Keratinocyte (primary cell): ENCODE data around the gene ZNF619.

Experiments used
- EZH2 ChIP-seq: IDR thresholded peaks from one replicate; pipeline ENCODE4 v1.6.1; 2012; ENCODE audit warnings: inconsistent platforms, mild to moderate bottlenecking, low read length, moderate library complexity
- TF ChIP-seq, protein P1 (sequence below), 3 experiments: IDR thresholded peaks in 1 of 3; conservative IDR thresholded peaks in 1 of 3; optimal IDR thresholded peaks in 1 of 3; 2 replicates in 2 of 3; 3 replicates in 1 of 3; pipeline versions ENCODE3 to v1.5.1; 2011; ENCODE audit warnings: low read length in 3 of 3, mild to moderate bottlenecking in 3 of 3, moderate library complexity in 2 of 3, control low read depth in 1 of 3, inconsistent platforms in 1 of 3; ENCODE audit not compliant: insufficient read depth in 2 of 3; ENCODE audit errors: extremely low read depth in 1 of 3

DNA sequence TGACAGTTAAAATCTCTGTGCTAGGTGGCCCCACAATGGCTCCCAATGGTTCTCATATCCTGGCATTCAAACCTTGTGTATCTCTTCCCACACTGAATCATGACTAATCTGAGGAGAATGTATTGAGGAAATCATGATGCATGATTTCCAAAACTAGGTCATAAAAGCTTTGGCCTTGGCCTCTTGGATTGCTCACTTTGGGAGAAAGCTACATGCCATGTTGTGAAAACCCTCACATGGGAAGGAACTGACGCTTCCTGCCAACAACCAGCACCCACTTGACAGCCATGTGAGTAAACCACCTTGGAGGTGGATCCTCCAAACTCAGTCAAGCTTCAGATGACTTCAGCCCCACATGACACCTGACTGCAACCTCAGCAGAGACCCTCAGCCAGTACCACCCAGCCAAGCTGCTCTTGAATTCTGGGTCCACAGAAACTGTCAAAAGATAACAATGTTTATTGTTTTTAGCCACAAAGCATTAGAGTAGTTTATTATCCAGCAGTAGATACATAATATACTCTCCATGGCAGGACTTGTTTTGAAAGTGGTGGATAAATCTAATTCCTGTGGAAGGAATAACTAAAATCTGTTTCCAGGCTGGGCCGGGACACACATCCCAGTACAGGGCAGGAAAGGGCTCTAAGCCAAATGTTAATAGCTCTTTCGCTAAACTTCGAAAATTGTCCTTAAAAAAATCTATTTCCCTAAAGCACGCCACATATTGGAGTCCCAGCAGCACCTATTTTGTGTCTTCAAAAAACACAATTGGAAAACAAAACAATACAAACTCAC is 27.9 kb downstream of the ZNF619 start:
- TF ChIP-seq, protein P1, sequence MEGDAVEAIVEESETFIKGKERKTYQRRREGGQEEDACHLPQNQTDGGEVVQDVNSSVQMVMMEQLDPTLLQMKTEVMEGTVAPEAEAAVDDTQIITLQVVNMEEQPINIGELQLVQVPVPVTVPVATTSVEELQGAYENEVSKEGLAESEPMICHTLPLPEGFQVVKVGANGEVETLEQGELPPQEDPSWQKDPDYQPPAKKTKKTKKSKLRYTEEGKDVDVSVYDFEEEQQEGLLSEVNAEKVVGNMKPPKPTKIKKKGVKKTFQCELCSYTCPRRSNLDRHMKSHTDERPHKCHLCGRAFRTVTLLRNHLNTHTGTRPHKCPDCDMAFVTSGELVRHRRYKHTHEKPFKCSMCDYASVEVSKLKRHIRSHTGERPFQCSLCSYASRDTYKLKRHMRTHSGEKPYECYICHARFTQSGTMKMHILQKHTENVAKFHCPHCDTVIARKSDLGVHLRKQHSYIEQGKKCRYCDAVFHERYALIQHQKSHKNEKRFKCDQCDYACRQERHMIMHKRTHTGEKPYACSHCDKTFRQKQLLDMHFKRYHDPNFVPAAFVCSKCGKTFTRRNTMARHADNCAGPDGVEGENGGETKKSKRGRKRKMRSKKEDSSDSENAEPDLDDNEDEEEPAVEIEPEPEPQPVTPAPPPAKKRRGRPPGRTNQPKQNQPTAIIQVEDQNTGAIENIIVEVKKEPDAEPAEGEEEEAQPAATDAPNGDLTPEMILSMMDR (optimal IDR thresholded peaks at IDR 0.05 in 1 of 3, IDR thresholded peaks at IDR 0.05 in 1 of 3, conservative IDR thresholded peaks at IDR 0.05 in 1 of 3; ENCODE audit: extremely low read depth in 1 of 3, insufficient read depth in 2 of 3, low read length in 3 of 3), result no peak
- no peak for TF ChIP-seq EZH2
